Measurements from ENCODE around the gene NPB. TPM values are rescaled to one million over a fixed set of nuclear protein-coding genes. Genes with fewer than 3 reads are reported as not detected.

Gene NPB
- polyA plus RNA-seq, 1 donor (not counting 4 experiments of a cell fraction or from before 2014, with no cell fraction given): not detected

- Histone ChIP-seq H3K27me3 (ENCODE audit: control insufficient read depth, extremely low read depth, insufficient read depth, low read length) (peaks cover 16% of the 10 kb centered on the region), H3K4me1 (ENCODE audit: control insufficient read depth, extremely low read depth, insufficient read depth, low read length) (no peaks in the 10 kb centered on the region), H3K79me2 (ENCODE audit: control insufficient read depth, insufficient read depth, low read length) (no peaks in the 10 kb centered on the region), H3K4me3 (ENCODE audit: control insufficient read depth in 2 of 3, extremely low read depth in 1 of 3, insufficient read depth in 2 of 3, low read depth in 1 of 3, low read length in 3 of 3) (no peak overlapping the region), H3K4me2 (ENCODE audit: control insufficient read depth, extremely low read depth, insufficient read depth, low read depth, low read length) (no peak overlapping the region), H3K9ac (ENCODE audit: control insufficient read depth, extremely low read depth, insufficient read depth, low read length) (no peak overlapping the region), H2AFZ (ENCODE audit: control insufficient read depth, low read length) (no peak overlapping the region), H3K9me1 (ENCODE audit: control insufficient read depth, extremely low read depth, insufficient read depth, low read length) (no peaks in the 10 kb centered on the region), H3K36me3 (ENCODE audit: control insufficient read depth in 2 of 2, extremely low read depth in 1 of 2, insufficient read depth in 2 of 2, low read length in 2 of 2) (no peaks in the 10 kb centered on the region), H4K20me1 (ENCODE audit: control insufficient read depth, extremely low read depth, insufficient read depth, low read length) (no peaks in the 10 kb centered on the region), H3K9me3 (ENCODE audit: control insufficient read depth, low read depth, low read length) (no peaks in the 10 kb centered on the region), H3K27ac (ENCODE audit: control insufficient read depth, insufficient read depth, low read length) (no peak overlapping the region)
- dilution Hi-C loops (cut with MboI; ENCODE audit: extremely low pct_ligation_motif_present, low sequenced_read_pairs): no loop called here
- FAIRE-seq (no peak), DNase-seq (ENCODE audit: low read depth, low spot score) (no peak)
- TF ChIP-seq CTCF (optimal IDR thresholded peaks at IDR 0.05 in 1 of 3, IDR thresholded peaks at IDR 0.05 in 1 of 3, conservative IDR thresholded peaks at IDR 0.05 in 1 of 3; ENCODE audit: extremely low read depth in 1 of 3, insufficient read depth in 2 of 3, low read length in 3 of 3): no peak
- TF ChIP-seq EZH2 (IDR thresholded peaks at IDR 0.05; ENCODE audit: low read length): no peak
Observed at GRCh38 chr17:81944858-81945257, 42.8 kb downstream of the NPB start.

GRCh38 chr17:81947189-81947588 lies 45.2 kb downstream of the NPB start, which contains the start of gene MYADML2:
MYADML2 (minus strand) TSS chr17:81947233; CDS start chr17:81941741, 5,492 bp downstream.
- no peak within 1 kb of the TSS for H3K4me3 ChIP-seq (ENCODE audit: control insufficient read depth in 2 of 3, extremely low read depth in 1 of 3, insufficient read depth in 2 of 3, low read depth in 1 of 3, low read length in 3 of 3)
- H3K9ac ChIP-seq (ENCODE audit: control insufficient read depth, extremely low read depth, insufficient read depth, low read length): no peak within 1 kb of the TSS
- H3K79me2 ChIP-seq (ENCODE audit: control insufficient read depth, insufficient read depth, low read length): no peaks in the 10 kb centered on the region
- H3K36me3 ChIP-seq (ENCODE audit: control insufficient read depth in 2 of 2, extremely low read depth in 1 of 2, insufficient read depth in 2 of 2, low read length in 2 of 2): no peaks in the 10 kb centered on the region
- no peaks in the 10 kb centered on the region for H3K9me3 ChIP-seq (ENCODE audit: control insufficient read depth, low read depth, low read length)
- TF ChIP-seq CTCF (optimal IDR thresholded peaks at IDR 0.05 in 1 of 3, IDR thresholded peaks at IDR 0.05 in 1 of 3, conservative IDR thresholded peaks at IDR 0.05 in 1 of 3; ENCODE audit: extremely low read depth in 1 of 3, insufficient read depth in 2 of 3, low read length in 3 of 3) (no peak), EZH2 (IDR thresholded peaks at IDR 0.05; ENCODE audit: low read length) (no peak)
- H3K27me3 ChIP-seq (ENCODE audit: control insufficient read depth, extremely low read depth, insufficient read depth, low read length): peaks cover 10% of the 10 kb centered on the region
- no peak for FAIRE-seq
- no peaks in the 10 kb centered on the region for H3K9me1 ChIP-seq (ENCODE audit: control insufficient read depth, extremely low read depth, insufficient read depth, low read length)
- no peaks in the 10 kb centered on the region for H3K4me1 ChIP-seq (ENCODE audit: control insufficient read depth, extremely low read depth, insufficient read depth, low read length)
- H3K4me2 ChIP-seq (ENCODE audit: control insufficient read depth, extremely low read depth, insufficient read depth, low read depth, low read length): no peak within 1 kb of the TSS
- DNase-seq (ENCODE audit: low read depth, low spot score): no peak
- dilution Hi-C loops (cut with MboI; ENCODE audit: extremely low pct_ligation_motif_present, low sequenced_read_pairs): no loop called here
- no peak within 1 kb of the TSS for H3K27ac ChIP-seq (ENCODE audit: control insufficient read depth, insufficient read depth, low read length)
- no peak within 1 kb of the TSS for H2AFZ ChIP-seq (ENCODE audit: control insufficient read depth, low read length)
- H4K20me1 ChIP-seq (ENCODE audit: control insufficient read depth, extremely low read depth, insufficient read depth, low read length): no peaks in the 10 kb centered on the region
